ENCODE results near the gene TUB.

Gene TUB

DNA sequence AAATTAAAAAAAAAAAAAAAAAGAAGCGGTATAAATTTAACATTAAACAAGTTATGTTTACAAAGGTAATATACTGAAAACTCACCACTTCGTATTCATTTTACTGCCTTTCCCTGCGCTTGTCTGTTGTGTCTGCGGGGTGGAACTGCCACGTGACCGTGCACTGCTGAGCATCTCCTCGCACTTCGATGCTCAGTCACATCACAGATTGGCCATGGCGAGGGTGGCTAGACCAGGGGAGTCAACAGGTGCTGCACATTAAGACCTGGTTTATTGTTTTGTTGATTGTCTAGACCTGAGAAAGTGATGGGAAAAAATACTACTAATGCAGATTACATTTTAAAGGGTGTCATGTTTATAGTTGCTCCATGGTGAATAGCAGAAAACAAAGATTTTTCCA, 22.8 kb upstream of the TUB start:
- H3K4me3 ChIP-seq (ENCODE audit: low read depth, low read length), result no peak overlapping the region
- TF ChIP-seq, protein P1, sequence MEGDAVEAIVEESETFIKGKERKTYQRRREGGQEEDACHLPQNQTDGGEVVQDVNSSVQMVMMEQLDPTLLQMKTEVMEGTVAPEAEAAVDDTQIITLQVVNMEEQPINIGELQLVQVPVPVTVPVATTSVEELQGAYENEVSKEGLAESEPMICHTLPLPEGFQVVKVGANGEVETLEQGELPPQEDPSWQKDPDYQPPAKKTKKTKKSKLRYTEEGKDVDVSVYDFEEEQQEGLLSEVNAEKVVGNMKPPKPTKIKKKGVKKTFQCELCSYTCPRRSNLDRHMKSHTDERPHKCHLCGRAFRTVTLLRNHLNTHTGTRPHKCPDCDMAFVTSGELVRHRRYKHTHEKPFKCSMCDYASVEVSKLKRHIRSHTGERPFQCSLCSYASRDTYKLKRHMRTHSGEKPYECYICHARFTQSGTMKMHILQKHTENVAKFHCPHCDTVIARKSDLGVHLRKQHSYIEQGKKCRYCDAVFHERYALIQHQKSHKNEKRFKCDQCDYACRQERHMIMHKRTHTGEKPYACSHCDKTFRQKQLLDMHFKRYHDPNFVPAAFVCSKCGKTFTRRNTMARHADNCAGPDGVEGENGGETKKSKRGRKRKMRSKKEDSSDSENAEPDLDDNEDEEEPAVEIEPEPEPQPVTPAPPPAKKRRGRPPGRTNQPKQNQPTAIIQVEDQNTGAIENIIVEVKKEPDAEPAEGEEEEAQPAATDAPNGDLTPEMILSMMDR (IDR thresholded peaks at IDR 0.05; ENCODE audit: borderline replicate concordance, insufficient read depth, low read depth, low read length), result no peak

GRCh38 chr11:8059030-8059429, 22.0 kb upstream of the TUB start:
- H3K4me3 ChIP-seq (ENCODE audit: low read depth, low read length), result no peak overlapping the region
- TF ChIP-seq, protein P1 (IDR thresholded peaks at IDR 0.05; ENCODE audit: borderline replicate concordance, insufficient read depth, low read depth, low read length), result no peak

DNA sequence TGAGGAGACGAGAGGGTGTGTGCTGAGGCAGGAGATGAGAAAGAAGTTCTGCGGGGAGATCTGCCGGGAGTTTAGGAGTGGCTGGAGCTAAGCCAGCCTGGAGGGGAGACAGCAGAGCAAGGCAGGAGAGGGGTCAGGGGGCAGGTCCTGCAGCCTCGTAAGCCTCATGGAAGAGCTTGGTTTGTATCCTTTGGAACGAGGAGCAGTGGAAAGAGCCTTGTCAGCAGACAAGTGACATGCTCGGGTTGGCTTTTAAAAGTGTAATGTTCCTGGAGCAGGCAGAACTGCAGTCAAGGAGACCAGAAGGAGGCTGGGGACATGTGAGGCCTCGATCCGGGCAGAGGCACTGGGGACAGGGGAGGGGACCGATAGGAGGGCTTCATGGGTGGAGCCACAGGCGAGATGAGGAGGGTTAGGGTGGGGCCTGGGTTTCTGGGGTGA, 21.4 kb upstream of the TUB start:
- no peak overlapping the region for H3K4me3 ChIP-seq (ENCODE audit: low read depth, low read length)
- TF ChIP-seq, protein P1 (IDR thresholded peaks at IDR 0.05; ENCODE audit: borderline replicate concordance, insufficient read depth, low read depth, low read length), result no peak

GRCh38 chr11:8060146-8060719, 20.8 kb upstream of the TUB start:
- no peak overlapping the region for H3K4me3 ChIP-seq (ENCODE audit: low read depth, low read length)
- TF ChIP-seq, protein P1 (IDR thresholded peaks at IDR 0.05; ENCODE audit: borderline replicate concordance, insufficient read depth, low read depth, low read length), result no peak

DNA sequence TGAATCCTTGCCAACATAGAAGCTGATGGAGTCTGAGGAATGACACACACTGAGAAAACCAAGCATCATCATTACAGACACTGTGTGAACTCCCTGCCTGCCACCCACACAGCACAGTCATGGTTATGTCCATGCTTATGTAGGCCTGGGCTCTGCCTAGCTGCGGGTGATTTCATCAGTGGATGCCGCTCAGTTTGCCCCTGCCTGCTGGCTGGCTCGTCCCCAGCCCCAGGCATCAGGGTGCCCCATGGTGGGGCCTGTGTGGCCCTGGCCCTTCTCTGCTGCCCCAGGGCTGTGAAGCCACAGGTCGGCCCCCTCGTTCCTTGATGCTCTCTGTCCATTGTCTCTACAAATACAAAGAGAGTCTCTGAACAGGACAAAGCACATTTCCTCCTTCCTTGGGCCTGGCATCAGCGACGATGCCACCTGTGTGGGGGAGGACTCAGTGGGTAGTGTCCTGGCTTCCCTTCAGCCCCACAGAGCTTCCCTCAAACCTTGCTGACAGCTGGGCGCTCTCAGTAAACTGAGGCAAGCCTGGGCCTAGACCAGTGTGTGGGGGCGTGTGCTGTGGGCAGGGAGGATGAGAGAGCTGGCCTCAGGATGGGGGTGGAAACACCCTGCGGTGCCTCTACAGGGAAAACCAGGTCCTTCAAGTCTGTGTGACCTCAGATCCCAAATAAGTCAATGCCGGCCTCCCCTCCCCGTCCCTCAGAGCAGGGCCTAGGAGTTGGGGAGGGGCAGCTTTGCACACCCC, 20.0 kb upstream of the TUB start:
- no peak overlapping the region for H3K4me3 ChIP-seq (ENCODE audit: low read depth, low read length)
- TF ChIP-seq, protein P1 (IDR thresholded peaks at IDR 0.05; ENCODE audit: borderline replicate concordance, insufficient read depth, low read depth, low read length), result no peak

GRCh38 chr11:8061555-8062428, 19.2 kb upstream of the TUB start:
- no peak overlapping the region for H3K4me3 ChIP-seq (ENCODE audit: low read depth, low read length)
- TF ChIP-seq, protein P1 (IDR thresholded peaks at IDR 0.05; ENCODE audit: borderline replicate concordance, insufficient read depth, low read depth, low read length), result no peak

Measured in GM12875 (cell line).